SK-N-MC (cell line): ENCODE results near the gene CXCR6.

ENCODE experiments used
- DNase-seq: peaks from one replicate; pipeline ENCODE4 v3.0.0-alpha.2; 2011; ENCODE audit warnings: low read depth, low spot score
- H3K27ac ChIP-seq: fragments of 200-600 bp; sonication (generic); 2 replicates; pipeline ENCODE4 v1.5.1; 2016; ENCODE audit warnings: mixed run types
- H3K36me3 ChIP-seq: fragments of 200-600 bp; sonication (generic); 2 replicates; pipeline ENCODE4 v1.6.1; 2017; ENCODE audit warnings: antibody characterized with exemption, low read length, mixed read lengths; ENCODE audit not compliant: insufficient read depth
- H3K4me3 ChIP-seq: fragments of 200-600 bp; sonication (generic); 2 replicates; pipeline ENCODE4 v1.5.1; 2016
- H3K9ac ChIP-seq: fragments of 200-600 bp; sonication (generic); 2 replicates; pipeline ENCODE4 v1.8.0; 2017; ENCODE audit warnings: mixed run types, mixed read lengths; ENCODE audit not compliant: insufficient read length
- H3K9me3 ChIP-seq: fragments of 200-600 bp; sonication (generic); 2 replicates; pipeline ENCODE4 v1.6.1; 2017; ENCODE audit warnings: low read depth, mild to moderate bottlenecking, antibody characterized with exemption, low read length, moderate library complexity, mixed read lengths
- EZH2 ChIP-seq: fragments of 200-600 bp; sonication (generic); IDR thresholded peaks from one replicate; pipeline ENCODE4 v1.6.1; 2017; ENCODE audit warnings: antibody characterized with exemption
- FOXP2 ChIP-seq: optimal IDR thresholded peaks from 2 replicates; pipeline ENCODE3; 2011; ENCODE audit warnings: mild to moderate bottlenecking, moderate library complexity; ENCODE audit not compliant: insufficient read depth; ENCODE audit errors: extremely low read length, control extremely low read depth
- POLR2AphosphoS5 ChIP-seq: IDR thresholded peaks from 2 replicates; pipeline ENCODE4 v1.6.1; 2012; ENCODE audit warnings: mild to moderate bottlenecking, low read depth, low read length, borderline replicate concordance

The CXCR6 gene

DNA sequence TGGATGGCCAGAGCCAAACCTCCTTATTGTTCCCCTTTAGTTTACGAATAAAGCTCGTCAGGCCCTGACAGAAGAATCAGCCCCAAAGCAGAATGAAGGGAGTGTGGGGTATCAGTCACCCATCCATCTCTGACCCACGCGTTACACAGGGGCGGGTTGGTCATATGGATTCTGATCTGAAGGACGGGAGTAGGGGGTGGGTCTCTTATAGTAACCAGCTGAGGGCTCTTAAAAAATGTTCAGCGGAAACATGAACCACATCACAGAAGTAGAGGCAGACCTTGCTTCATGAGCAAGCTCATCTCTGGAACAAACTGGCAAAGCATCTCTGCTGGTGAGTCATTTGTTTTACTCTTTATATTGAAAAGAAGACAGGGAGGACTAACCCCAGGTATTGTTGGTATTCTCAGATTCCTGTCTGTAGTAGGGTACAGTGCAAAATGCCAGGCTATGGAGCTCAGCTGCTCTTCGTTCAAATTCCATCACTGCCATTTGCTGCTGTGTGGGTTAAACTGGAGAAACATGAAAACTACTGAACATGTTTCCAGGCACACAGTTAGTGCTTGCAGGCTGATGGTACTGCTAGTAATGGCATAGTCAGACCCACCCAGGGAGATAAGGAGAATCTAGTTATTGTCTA is at the start of gene CXCR6:
Gene CXCR6 (plus strand): TSS at position 258 of the 640 bp plus-strand sequence. CDS start 3,018 bp downstream, outside the sequence.
- DNase-seq, result no peak
- peaks cover 6% of the 10 kb centered on the region; the same call in 1 of the 2 replicates for H3K36me3 ChIP-seq
- H3K27ac ChIP-seq, result no peak within 1 kb of the TSS
- no peak for TF ChIP-seq EZH2
- TF ChIP-seq FOXP2, result no peak
- no peak for TF ChIP-seq POLR2AphosphoS5
- no peak within 1 kb of the TSS for H3K4me3 ChIP-seq
- no peaks in the 10 kb centered on the region for H3K9me3 ChIP-seq
- H3K9ac ChIP-seq, result no peak within 1 kb of the TSS

GRCh38 chr3:45894015-45894414 is 49.2 kb upstream of the CXCR6 start:
- Histone ChIP-seq H3K27ac (no peak overlapping the region), H3K36me3 (no peaks in the 10 kb centered on the region), H3K9me3 (no peaks in the 10 kb centered on the region), H3K9ac (no peak overlapping the region), H3K4me3 (no peak overlapping the region)
- DNase-seq, result no peak
- no peak for TF ChIP-seq EZH2

- no peak for DNase-seq
- Histone ChIP-seq H3K9ac (no peak overlapping the region), H3K9me3 (no peaks in the 10 kb centered on the region), H3K36me3 (no peaks in the 10 kb centered on the region), H3K27ac (no peak overlapping the region), H3K4me3 (no peak overlapping the region)
- TF ChIP-seq POLR2AphosphoS5, result no peak
- TF ChIP-seq FOXP2, result no peak
- no peak for TF ChIP-seq EZH2
These were observed 47.4 kb upstream of the CXCR6 start for GRCh38 chr3:45895686-45896468.

GRCh38 chr3:45896956-45897355 is 46.3 kb upstream of the CXCR6 start:
- H3K4me3 ChIP-seq, result no peak overlapping the region
- H3K36me3 ChIP-seq, result no peaks in the 10 kb centered on the region
- DNase-seq, result no peak
- TF ChIP-seq POLR2AphosphoS5 (no peak), EZH2 (no peak), FOXP2 (no peak)
- H3K9ac ChIP-seq, result no peak overlapping the region
- H3K27ac ChIP-seq, result no peak overlapping the region
- no peaks in the 10 kb centered on the region for H3K9me3 ChIP-seq

DNA sequence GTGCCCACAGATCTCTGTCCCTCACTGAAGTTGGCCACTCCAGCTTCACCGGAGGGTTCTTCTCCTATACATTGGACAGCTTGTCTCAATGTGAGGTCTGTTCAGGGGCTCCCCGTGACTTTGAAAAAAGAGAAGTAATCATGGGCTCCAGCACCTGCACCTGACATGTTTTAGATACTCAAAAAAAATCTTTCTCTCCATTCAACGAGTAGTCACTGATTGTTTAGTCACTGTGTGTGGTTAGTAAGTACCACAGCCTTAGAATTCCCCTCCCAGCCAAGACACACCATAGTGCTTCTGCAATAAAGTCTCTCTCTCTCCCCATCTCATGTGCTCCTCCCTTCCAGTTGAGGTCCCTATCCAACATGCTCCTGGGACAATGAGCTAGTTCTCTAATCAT is 38.3 kb upstream of the CXCR6 start:
- Histone ChIP-seq H3K36me3 (no peaks in the 10 kb centered on the region), H3K9me3 (no peaks in the 10 kb centered on the region), H3K4me3 (no peak overlapping the region), H3K9ac (no peak overlapping the region), H3K27ac (no peak overlapping the region)
- TF ChIP-seq FOXP2 (no peak), EZH2 (no peak), POLR2AphosphoS5 (no peak)
- DNase-seq, result no peak

DNA sequence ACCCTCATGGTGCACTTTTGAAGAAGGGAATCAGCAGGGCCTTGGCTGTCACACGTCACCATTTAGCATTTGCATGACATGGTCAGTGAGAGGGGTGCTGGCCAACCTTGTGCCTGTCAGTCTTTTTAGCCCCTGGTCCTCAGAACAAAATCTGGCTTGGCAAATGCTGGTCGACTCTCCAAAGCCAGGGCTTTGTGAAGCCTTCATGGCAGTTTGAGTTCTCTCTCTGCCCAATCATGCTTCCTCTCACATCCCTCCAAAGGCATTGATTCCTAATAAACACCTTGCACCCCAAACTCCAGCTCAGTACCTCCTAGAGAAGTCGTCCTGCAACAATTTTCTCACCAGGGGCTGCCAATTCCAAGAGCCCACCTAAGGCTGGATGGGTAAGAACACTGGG is 37.5 kb upstream of the CXCR6 start:
- H3K36me3 ChIP-seq, result no peaks in the 10 kb centered on the region
- no peak overlapping the region for H3K9ac ChIP-seq
- no peaks in the 10 kb centered on the region for H3K9me3 ChIP-seq
- no peak overlapping the region for H3K27ac ChIP-seq
- DNase-seq, result no peak
- TF ChIP-seq FOXP2 (no peak), POLR2AphosphoS5 (no peak), EZH2 (no peak)
- H3K4me3 ChIP-seq, result no peak overlapping the region

- Histone ChIP-seq H3K4me3 (no peak overlapping the region), H3K27ac (no peak overlapping the region), H3K9ac (no peak overlapping the region), H3K36me3 (no peaks in the 10 kb centered on the region), H3K9me3 (no peaks in the 10 kb centered on the region)
- TF ChIP-seq FOXP2 (no peak), POLR2AphosphoS5 (no peak), EZH2 (no peak)
- DNase-seq, result no peak
These were observed 36.4 kb upstream of the CXCR6 start for GRCh38 chr3:45906681-45907407.
